Mammary epithelial cell (primary cell): ENCODE results near the gene ACADM.
"Not testable (repeated sequence)": the region's sequence is repeated elsewhere in the genome, so short reads cannot be mapped to it uniquely, and the experiment has no call there.

Source experiments
- CTCF ChIP-seq, 2 donors: IDR thresholded peaks in 1 of 2; conservative IDR thresholded peaks in 1 of 2; 2 replicates each; pipeline ENCODE4 v1.5.1; 2011 to 2012; ENCODE audit warnings: inconsistent platforms in 2 of 2, low read length in 2 of 2, mild to moderate bottlenecking in 2 of 2, control low read depth in 1 of 2, low read depth in 1 of 2; ENCODE audit not compliant: insufficient read depth in 1 of 2; ENCODE audit errors: extremely low read depth in 1 of 2
- EZH2 ChIP-seq: IDR thresholded peaks from 2 replicates; pipeline ENCODE4 v1.6.1; 2012; ENCODE audit warnings: low read length, inconsistent platforms, borderline replicate concordance

DNA sequence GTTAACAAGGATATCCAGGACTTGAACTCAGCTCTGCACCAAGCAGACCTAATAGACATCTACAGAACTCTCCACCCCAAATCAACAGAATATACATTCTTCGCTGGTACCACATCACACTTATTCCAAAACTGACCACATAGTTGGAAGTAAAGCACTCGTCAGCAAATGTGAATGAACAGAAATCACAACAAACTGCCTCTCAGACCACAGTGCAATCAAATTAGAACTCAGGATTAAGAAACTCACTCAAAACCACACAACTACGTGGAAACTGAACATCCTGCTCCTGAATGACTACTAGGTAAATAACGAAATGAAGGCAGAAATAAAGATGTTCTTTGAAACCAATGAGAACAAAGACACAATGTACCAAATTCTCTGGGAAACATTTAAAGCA is 55.7 kb downstream of the ACADM start:
- not testable (repeated sequence) for TF ChIP-seq CTCF (conservative IDR thresholded peaks at IDR 0.05 in 1 of 2, IDR thresholded peaks at IDR 0.05 in 1 of 2; ENCODE audit: extremely low read depth in 1 of 2, insufficient read depth in 1 of 2, low read depth in 1 of 2, low read length in 2 of 2); EZH2
